ENCODE results near the gene FAM229B. TPM values are rescaled to one million over a fixed set of nuclear protein-coding genes. Genes with fewer than 3 reads are reported as not detected.

FAM229B gene
- total RNA-seq, 3 donors from 2014 or later: 6.3 to 12.5 (median 10.9) TPM

DNA sequence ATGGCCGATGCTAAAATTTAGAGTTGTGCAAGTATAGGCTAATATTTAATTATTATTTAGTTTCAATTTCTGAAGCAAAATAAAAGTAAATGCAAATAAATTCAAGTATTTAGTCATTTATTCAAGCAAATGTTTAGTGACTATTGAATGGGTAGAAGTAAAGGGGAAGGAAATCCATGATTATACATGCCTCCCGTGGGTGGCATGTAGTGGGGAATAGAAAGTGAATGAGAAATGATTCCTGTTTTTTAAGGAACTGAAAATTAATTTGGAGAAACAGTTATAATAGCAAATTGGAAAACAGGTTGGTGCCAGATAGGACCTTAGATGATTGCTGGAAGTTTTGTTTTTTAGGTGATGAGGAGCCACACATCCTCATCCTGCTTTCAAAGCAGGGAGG, 35.4 kb downstream of the FAM229B start:
- TF ChIP-seq POLR2A (IDR thresholded peaks at IDR 0.05): no peak
- no peak for TF ChIP-seq CTCF (IDR thresholded peaks at IDR 0.05)
- TF ChIP-seq POLR2AphosphoS5 (IDR thresholded peaks at IDR 0.05): no peak
- Histone ChIP-seq H3K36me3 (no peaks in the 10 kb centered on the region), H3K27me3 (no peaks in the 10 kb centered on the region), H3K4me1 (no peaks in the 10 kb centered on the region), H3K9me3 (no peaks in the 10 kb centered on the region), H3K27ac (no peak overlapping the region), H3K4me3 (no peak overlapping the region)
- DNase-seq (ENCODE audit: low spot score in 2 of 2): no peak
- intact Hi-C loops (cut with DNase I; ENCODE audit: low total_unique reads): no loop called here

- Histone ChIP-seq H3K36me3 (no peaks in the 10 kb centered on the region), H3K4me1 (no peaks in the 10 kb centered on the region), H3K27ac (no peak overlapping the region), H3K27me3 (no peaks in the 10 kb centered on the region), H3K9me3 (no peaks in the 10 kb centered on the region), H3K4me3 (no peak overlapping the region)
- no peak for TF ChIP-seq POLR2A (IDR thresholded peaks at IDR 0.05)
- no peak for TF ChIP-seq CTCF (IDR thresholded peaks at IDR 0.05)
- intact Hi-C loops (cut with DNase I; ENCODE audit: low total_unique reads): no loop called here
- no peak for DNase-seq (ENCODE audit: low spot score in 2 of 2)
These were observed 36.6 kb downstream of the FAM229B start for GRCh38 chr6:112123982-112124381.

- no peak for TF ChIP-seq POLR2A (IDR thresholded peaks at IDR 0.05)
- TF ChIP-seq CTCF (IDR thresholded peaks at IDR 0.05): no peak
- TF ChIP-seq POLR2AphosphoS5 (IDR thresholded peaks at IDR 0.05): no peak
- DNase-seq (ENCODE audit: low spot score in 2 of 2): no peak
- H3K9me3 ChIP-seq: no peaks in the 10 kb centered on the region
- no peak overlapping the region for H3K27ac ChIP-seq
- H3K4me1 ChIP-seq: no peaks in the 10 kb centered on the region
- no peak overlapping the region for H3K4me3 ChIP-seq
- no peaks in the 10 kb centered on the region for H3K36me3 ChIP-seq
- intact Hi-C loops (cut with DNase I; ENCODE audit: low total_unique reads): no loop called here
- H3K27me3 ChIP-seq: no peaks in the 10 kb centered on the region
These were observed 40.8 kb downstream of the FAM229B start for GRCh38 chr6:112128208-112128607.

- intact Hi-C loops (cut with DNase I; ENCODE audit: low total_unique reads): no loop called here
- Histone ChIP-seq H3K36me3 (no peaks in the 10 kb centered on the region), H3K27ac (no peak overlapping the region), H3K4me1 (no peaks in the 10 kb centered on the region), H3K9me3 (no peaks in the 10 kb centered on the region), H3K4me3 (no peak overlapping the region), H3K27me3 (no peaks in the 10 kb centered on the region)
- TF ChIP-seq POLR2A (IDR thresholded peaks at IDR 0.05): no peak
- TF ChIP-seq POLR2AphosphoS5 (IDR thresholded peaks at IDR 0.05): no peak
- no peak for TF ChIP-seq CTCF (IDR thresholded peaks at IDR 0.05)
- DNase-seq (ENCODE audit: low spot score in 2 of 2): no peak
These were observed 43.5 kb downstream of the FAM229B start for GRCh38 chr6:112130878-112131277.

- no peak for DNase-seq (ENCODE audit: low spot score in 2 of 2)
- Histone ChIP-seq H3K9me3 (no peaks in the 10 kb centered on the region), H3K4me1 (no peaks in the 10 kb centered on the region), H3K27ac (no peak overlapping the region), H3K36me3 (no peaks in the 10 kb centered on the region), H3K4me3 (no peak overlapping the region), H3K27me3 (no peaks in the 10 kb centered on the region)
- no peak for TF ChIP-seq CTCF (IDR thresholded peaks at IDR 0.05)
- no peak for TF ChIP-seq POLR2A (IDR thresholded peaks at IDR 0.05)
- TF ChIP-seq POLR2AphosphoS5 (IDR thresholded peaks at IDR 0.05): no peak
- intact Hi-C loops (cut with DNase I; ENCODE audit: low total_unique reads): no loop called here
These were observed 51.7 kb downstream of the FAM229B start for GRCh38 chr6:112139052-112139451.
